Putamen (tissue), 1 donor: ENCODE measurements around the gene ANXA8.
"Not testable (repeated sequence)": the region's sequence is repeated elsewhere in the genome, so short reads cannot be mapped to it uniquely, and the experiment has no call there.

Source experiments
- DNase-seq: peaks from one replicate; pipeline ENCODE4 v3.0.0-alpha.2; 2016; ENCODE audit warnings: low spot score

ANXA8 gene

DNA sequence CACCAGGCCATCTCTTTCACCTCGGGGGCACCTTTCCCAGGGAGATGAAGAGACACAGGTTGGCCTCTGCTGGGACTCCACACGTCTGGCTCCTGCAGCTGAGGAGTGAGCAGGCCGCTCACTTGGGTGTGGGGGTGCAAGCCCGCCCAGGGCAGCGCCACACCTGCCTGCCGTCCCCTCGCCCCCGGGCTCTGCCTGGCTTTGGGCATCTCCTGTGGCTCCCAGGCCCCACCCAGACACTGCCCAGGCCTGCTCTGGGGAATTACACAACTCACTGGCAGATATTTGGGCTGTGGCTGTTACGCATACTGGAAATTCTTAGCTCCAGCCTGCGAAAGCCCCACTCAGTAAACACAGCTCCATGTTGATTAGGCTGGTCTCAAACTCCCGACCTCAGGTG, at the start of gene ANXA8:
Gene ANXA8, minus strand, starts transcription at position 193 of the 400 bp plus-strand sequence. Its CDS starts 182 bp downstream, at position 11.
- not testable (repeated sequence) for DNase-seq

- not testable (repeated sequence) for DNase-seq
Observed at GRCh38 chr10:47523475-47523874, 39.6 kb upstream of the ANXA8 start, which contains the start of gene AGAP9. TSS of gene AGAP9 (minus strand) at chr10:47523638. CDS start at chr10:47523526, 112 bp downstream.

DNA sequence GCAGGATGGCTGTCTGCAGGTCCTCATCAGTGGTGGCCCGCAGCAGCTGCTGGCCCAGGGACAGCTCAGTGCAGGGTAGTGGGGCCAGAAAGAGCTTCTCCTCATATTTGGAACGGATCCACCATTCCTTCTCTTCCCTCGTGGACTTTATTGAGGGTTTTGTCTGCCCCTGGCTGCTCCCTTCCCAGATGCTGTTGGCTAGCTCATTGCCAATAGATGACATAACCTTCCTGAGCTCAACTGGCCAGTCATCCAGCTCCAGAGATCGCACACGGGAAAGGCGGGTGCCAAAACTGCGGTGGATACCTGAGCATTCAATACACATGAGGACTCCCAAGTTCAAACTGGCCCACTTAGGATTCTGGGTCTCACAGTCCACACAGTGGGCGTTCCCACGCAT, 18.4 kb upstream of the ANXA8 start:
- DNase-seq = not testable (repeated sequence)

- not testable (repeated sequence) for DNase-seq
Observed at GRCh38 chr10:47494226-47494625, 10.3 kb upstream of the ANXA8 start.

DNA sequence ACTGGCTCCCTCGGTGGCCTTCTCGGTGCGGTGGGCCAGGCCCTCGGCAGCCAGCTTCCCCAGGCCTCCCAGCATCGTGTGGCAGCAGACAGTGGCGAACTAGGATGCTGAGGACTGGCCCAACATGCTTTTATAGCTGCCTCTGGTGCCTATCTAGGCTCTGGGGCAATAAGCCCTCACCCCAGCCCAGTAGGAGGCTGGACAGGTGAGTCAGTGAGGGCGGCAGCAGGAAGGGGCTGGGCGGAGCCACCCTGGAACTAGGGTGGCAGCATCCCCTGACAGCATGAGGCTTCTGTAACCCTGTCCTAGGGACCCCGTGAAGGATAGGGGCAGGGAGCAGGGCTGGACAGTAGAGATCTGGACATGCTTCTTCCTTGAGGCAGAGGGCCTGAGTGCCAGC, 7.7 kb upstream of the ANXA8 start, which contains the start of gene FAM25G:
Gene FAM25G, minus strand, starts transcription at position 101 of the 400 bp plus-strand sequence. Its CDS starts 26 bp downstream, at position 75.
- DNase-seq = not testable (repeated sequence)

- not testable (repeated sequence) for DNase-seq
Observed at GRCh38 chr10:47489630-47490029, 5.7 kb upstream of the ANXA8 start.

GRCh38 chr10:47485943-47486342, 2.0 kb upstream of the ANXA8 start:
- not testable (repeated sequence) for DNase-seq

GRCh38 chr10:47484786-47485185, 871 bp upstream of the ANXA8 start:
- DNase-seq = not testable (repeated sequence)

GRCh38 chr10:47482367-47482766, 1.5 kb downstream of the ANXA8 start:
- not testable (repeated sequence) for DNase-seq

DNA sequence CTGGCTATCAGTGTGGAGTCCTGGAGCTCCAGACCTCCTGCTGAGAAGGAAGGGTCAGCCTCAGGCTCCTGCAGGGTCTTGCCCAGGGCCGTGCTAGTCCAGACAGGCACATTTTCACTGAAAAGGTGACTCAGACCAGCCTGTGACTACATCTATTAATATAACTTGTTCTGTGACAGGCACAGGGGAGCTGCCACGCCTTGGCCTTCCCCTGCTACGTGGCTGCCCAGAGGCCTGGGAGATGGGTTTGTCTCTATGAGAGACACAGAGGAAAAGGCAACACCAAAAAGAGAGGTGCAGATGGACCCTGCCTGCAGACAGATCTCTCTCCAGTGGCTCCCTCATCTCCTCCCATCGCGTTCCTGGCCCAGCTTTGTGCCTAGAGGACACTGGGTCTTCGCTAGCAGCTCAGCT, 2.1 kb downstream of the ANXA8 start:
- not testable (repeated sequence) for DNase-seq

DNA sequence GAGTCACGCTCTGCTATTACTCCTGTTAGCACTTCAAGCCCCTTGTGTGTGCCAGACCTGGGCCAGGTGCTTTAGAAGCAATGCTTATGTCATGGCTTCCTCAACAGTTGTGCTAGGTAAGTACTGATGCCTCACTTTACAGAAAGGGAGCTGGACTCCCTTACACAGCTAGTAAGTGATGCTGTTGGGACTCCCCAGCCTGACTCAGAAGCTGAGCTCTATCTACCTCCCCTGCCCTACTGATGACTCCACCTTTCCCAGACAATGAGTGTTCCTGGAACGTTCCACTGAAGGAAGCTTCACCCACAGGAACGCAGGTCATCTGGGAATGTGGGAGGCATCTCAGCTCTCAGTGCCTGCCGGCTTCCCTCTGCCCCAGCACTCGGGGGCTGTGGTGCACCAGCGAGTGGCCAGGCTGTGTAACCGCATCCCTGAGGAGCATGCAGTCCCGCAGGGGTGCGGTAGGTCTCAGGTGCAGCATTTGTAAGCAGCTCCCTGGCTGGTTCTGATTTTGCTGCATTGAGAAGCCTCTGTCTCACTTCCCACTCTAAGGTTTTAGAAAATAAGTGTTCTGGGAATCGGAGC, 2.6 kb downstream of the ANXA8 start:
- DNase-seq = not testable (repeated sequence)

GRCh38 chr10:47480133-47480532, 3.8 kb downstream of the ANXA8 start:
- not testable (repeated sequence) for DNase-seq

- not testable (repeated sequence) for DNase-seq
Observed at GRCh38 chr10:47478114-47478513, 5.8 kb downstream of the ANXA8 start.

DNA sequence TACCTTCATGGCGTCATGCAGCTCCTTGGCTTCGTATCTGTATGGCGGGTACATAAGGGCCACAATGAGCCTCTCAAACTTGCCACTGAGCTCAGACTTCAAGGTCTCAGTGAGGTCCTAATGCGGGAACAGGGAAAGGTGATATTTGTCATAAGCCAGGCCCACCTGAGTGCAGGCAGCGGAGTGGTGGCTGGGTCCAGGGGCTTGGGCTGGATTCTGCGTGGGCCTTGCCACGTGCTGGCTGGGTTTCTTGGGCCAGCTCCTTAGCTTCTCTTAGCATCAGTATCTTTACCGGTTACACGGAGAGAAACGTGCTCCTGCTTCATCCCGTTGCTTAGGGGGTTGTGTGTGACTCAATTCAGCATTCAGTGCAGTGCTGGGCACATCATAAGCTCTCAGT, 6.8 kb downstream of the ANXA8 start:
- DNase-seq = not testable (repeated sequence)

DNA sequence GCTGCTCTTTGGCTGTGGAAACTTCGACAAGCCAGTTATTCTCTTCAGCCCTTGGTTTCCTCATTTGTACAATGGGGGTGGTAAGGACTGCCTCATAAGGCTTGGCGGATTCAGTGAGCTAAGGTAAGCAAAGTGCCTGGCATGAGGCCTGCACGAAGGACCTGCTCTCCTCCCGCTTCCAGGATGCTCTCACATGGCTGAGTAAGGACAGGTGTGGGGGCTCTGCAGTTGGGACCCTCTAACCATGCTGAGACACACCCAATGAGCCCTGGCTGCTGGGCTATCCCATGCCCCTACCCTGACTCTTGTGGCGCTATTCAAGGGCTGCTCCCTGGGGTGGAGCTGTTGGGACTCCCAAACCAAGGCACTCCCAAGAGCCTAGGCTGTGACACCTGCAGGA, 8.8 kb downstream of the ANXA8 start:
- not testable (repeated sequence) for DNase-seq

DNA sequence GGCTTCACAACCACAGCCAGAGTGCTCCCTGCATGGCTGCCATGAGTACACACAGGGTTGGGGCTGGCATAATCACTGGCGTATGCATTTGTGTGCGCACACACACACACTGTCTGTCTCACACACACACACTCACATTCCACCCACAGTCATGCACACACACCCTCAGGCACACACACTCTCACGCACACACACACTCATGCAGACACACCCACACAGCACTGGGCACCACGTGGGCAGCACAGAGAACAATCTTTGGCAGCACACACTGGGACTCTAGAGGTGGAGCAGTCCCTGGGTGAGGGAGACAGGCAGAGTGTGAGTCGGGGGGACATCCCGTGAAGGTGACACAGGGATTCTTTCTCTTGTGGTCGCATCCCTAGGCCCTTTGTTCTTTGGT, 10.4 kb downstream of the ANXA8 start:
- DNase-seq = not testable (repeated sequence)

DNA sequence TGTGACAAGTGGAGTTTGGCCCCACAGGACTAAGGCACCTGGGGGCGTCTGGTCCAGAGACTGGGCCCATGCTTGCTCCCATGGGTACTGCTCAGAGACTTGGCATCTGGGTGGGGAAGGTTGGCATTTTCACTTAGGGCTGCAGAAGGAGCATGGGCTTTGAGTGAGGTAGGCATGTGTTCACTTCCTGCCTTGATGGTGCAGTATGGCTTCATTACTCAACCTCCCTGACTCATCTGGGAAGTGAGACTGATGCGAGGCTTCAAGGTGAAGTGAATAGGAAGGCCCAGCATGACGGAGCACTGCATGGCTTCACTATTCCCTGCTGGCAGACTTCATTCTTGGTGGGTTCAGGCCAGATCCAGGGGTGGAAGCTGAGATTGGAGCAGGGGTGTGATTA, 11.3 kb downstream of the ANXA8 start:
- not testable (repeated sequence) for DNase-seq

GRCh38 chr10:47472072-47472471, 11.8 kb downstream of the ANXA8 start:
- not testable (repeated sequence) for DNase-seq

GRCh38 chr10:47468731-47469528, 15.0 kb downstream of the ANXA8 start:
- DNase-seq = not testable (repeated sequence)

DNA sequence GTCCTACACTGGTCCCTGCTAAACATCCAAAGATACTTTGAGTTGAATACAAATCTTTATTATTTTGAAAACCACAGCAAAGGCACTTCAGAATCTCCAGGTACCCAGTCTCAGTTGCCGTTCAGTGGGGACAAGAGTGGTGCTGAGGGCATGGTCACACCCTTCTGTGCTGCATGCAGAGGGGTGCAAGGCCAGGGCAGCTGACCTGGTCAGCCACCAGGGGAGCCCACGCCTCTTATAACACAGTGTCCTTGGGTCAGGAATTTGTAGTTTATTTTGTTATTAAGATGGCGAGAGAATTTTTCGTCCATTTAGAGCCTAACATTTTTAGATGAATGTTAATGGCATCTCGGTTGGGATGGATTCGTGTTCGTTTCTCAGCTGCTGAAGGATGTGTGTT, 16.0 kb downstream of the ANXA8 start:
- not testable (repeated sequence) for DNase-seq

DNA sequence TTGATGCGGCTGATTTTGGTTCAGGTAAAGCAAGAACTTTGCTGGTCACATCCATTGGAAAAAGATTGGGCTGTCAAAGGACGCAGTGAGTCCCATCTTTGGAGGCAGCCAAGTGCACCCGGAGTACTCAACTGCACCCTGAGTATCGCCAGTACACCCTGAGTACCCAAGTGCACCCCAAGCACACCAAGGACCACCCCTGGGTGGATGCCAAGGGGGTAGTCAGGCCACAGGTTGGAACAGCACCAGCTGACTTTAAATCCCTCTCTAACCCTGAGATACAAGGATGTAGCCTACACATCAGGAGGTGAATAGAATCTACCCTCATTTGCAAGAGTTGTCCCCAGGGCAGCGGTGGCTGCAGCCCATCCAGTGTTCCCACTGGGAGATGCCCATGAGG, 16.5 kb downstream of the ANXA8 start:
- not testable (repeated sequence) for DNase-seq

GRCh38 chr10:47465216-47465917, 18.5 kb downstream of the ANXA8 start:
- DNase-seq = not testable (repeated sequence)
